Measurements from ENCODE around the gene SBK3.

SBK3 gene

GRCh38 chr19:55554741-55555152, 9.4 kb upstream of the SBK3 start:
- Mint-ChIP-seq H3K27me3 (ENCODE audit: low read depth) (no peaks in the 10 kb centered on the region), H3K27ac (no peak overlapping the region), H3K36me3 (ENCODE audit: low read depth) (no peaks in the 10 kb centered on the region), H3K4me1 (ENCODE audit: low read depth) (no peaks in the 10 kb centered on the region), H3K4me3 (no peak overlapping the region), H3K9me3 (no peaks in the 10 kb centered on the region)
- DNase-seq (ENCODE audit: low spot score): no peak

GRCh38 chr19:55554302-55554701, 9.0 kb upstream of the SBK3 start:
- Mint-ChIP-seq H3K27ac (no peak overlapping the region), H3K4me3 (no peak overlapping the region), H3K27me3 (ENCODE audit: low read depth) (no peaks in the 10 kb centered on the region)

GRCh38 chr19:55553217-55554182, 8.2 kb upstream of the SBK3 start:
- Mint-ChIP-seq H3K4me3 (no peak overlapping the region), H3K36me3 (ENCODE audit: low read depth) (no peaks in the 10 kb centered on the region), H3K4me1 (ENCODE audit: low read depth) (no peaks in the 10 kb centered on the region), H3K9me3 (no peaks in the 10 kb centered on the region), H3K27me3 (ENCODE audit: low read depth) (no peaks in the 10 kb centered on the region), H3K27ac (no peak overlapping the region)
- DNase-seq (ENCODE audit: low spot score): no peak

More at GRCh38 chr19:55554302-55554701, 9.0 kb upstream of the SBK3 start:
- no peaks in the 10 kb centered on the region for H3K4me1 Mint-ChIP-seq (ENCODE audit: low read depth)
- H3K9me3 Mint-ChIP-seq: no peaks in the 10 kb centered on the region
- DNase-seq (ENCODE audit: low spot score): no peak
- H3K36me3 Mint-ChIP-seq (ENCODE audit: low read depth): no peaks in the 10 kb centered on the region

- no peak overlapping the region for H3K4me3 Mint-ChIP-seq
- H3K27ac Mint-ChIP-seq: no peak overlapping the region
- no peaks in the 10 kb centered on the region for H3K4me1 Mint-ChIP-seq (ENCODE audit: low read depth)
- H3K9me3 Mint-ChIP-seq: no peaks in the 10 kb centered on the region
- H3K36me3 Mint-ChIP-seq (ENCODE audit: low read depth): no peaks in the 10 kb centered on the region
- no peak for DNase-seq (ENCODE audit: low spot score)
- H3K27me3 Mint-ChIP-seq (ENCODE audit: low read depth): peaks cover 1% of the 10 kb centered on the region
Measured at GRCh38 chr19:55552620-55553019, 7.3 kb upstream of the SBK3 start.

GRCh38 chr19:55552206-55552605, 6.9 kb upstream of the SBK3 start:
- Mint-ChIP-seq H3K9me3 (no peaks in the 10 kb centered on the region), H3K36me3 (ENCODE audit: low read depth) (no peaks in the 10 kb centered on the region), H3K27ac (no peak overlapping the region), H3K27me3 (ENCODE audit: low read depth) (peaks cover 5% of the 10 kb centered on the region), H3K4me3 (no peak overlapping the region), H3K4me1 (ENCODE audit: low read depth) (no peaks in the 10 kb centered on the region)
- no peak for DNase-seq (ENCODE audit: low spot score)

GRCh38 chr19:55550321-55550650, 4.9 kb upstream of the SBK3 start:
- no peak for DNase-seq (ENCODE audit: low spot score)
- peaks cover 5% of the 10 kb centered on the region for H3K27me3 Mint-ChIP-seq (ENCODE audit: low read depth)
- H3K27ac Mint-ChIP-seq: no peak overlapping the region
- H3K36me3 Mint-ChIP-seq (ENCODE audit: low read depth): no peaks in the 10 kb centered on the region
- no peaks in the 10 kb centered on the region for H3K4me1 Mint-ChIP-seq (ENCODE audit: low read depth)
- H3K9me3 Mint-ChIP-seq: no peaks in the 10 kb centered on the region
- H3K4me3 Mint-ChIP-seq: no peak overlapping the region

- Mint-ChIP-seq H3K27ac (no peak overlapping the region), H3K27me3 (ENCODE audit: low read depth) (peaks cover 5% of the 10 kb centered on the region), H3K9me3 (no peaks in the 10 kb centered on the region), H3K4me3 (no peak overlapping the region), H3K36me3 (ENCODE audit: low read depth) (no peaks in the 10 kb centered on the region), H3K4me1 (ENCODE audit: low read depth) (no peaks in the 10 kb centered on the region)
- no peak for DNase-seq (ENCODE audit: low spot score)
Measured at GRCh38 chr19:55549500-55550320, 4.4 kb upstream of the SBK3 start.

GRCh38 chr19:55546822-55547614, 1.7 kb upstream of the SBK3 start:
- no peaks in the 10 kb centered on the region for H3K36me3 Mint-ChIP-seq (ENCODE audit: low read depth)
- H3K27ac Mint-ChIP-seq: no peak overlapping the region
- H3K4me3 Mint-ChIP-seq: no peak overlapping the region
- no peak for DNase-seq (ENCODE audit: low spot score)
- peaks cover 5% of the 10 kb centered on the region for H3K27me3 Mint-ChIP-seq (ENCODE audit: low read depth)
- H3K4me1 Mint-ChIP-seq (ENCODE audit: low read depth): no peaks in the 10 kb centered on the region
- H3K9me3 Mint-ChIP-seq: no peaks in the 10 kb centered on the region

GRCh38 chr19:55546011-55546410, 668 bp upstream of the SBK3 start:
- Mint-ChIP-seq H3K4me3 (no peak overlapping the region), H3K4me1 (ENCODE audit: low read depth) (no peaks in the 10 kb centered on the region), H3K36me3 (ENCODE audit: low read depth) (no peaks in the 10 kb centered on the region), H3K27me3 (ENCODE audit: low read depth) (peaks cover 5% of the 10 kb centered on the region), H3K9me3 (no peaks in the 10 kb centered on the region), H3K27ac (no peak overlapping the region)
- DNase-seq (ENCODE audit: low spot score): no peak

- no peak overlapping the region for H3K27ac Mint-ChIP-seq
Measured at GRCh38 chr19:55544776-55545439, 435 bp downstream of the SBK3 start.

GRCh38 chr19:55544014-55544413, 1.3 kb downstream of the SBK3 start:
- H3K4me1 Mint-ChIP-seq (ENCODE audit: low read depth): no peaks in the 10 kb centered on the region
- H3K27me3 Mint-ChIP-seq (ENCODE audit: low read depth): peaks cover 5% of the 10 kb centered on the region
- DNase-seq (ENCODE audit: low spot score): no peak
- no peak overlapping the region for H3K4me3 Mint-ChIP-seq
- H3K36me3 Mint-ChIP-seq (ENCODE audit: low read depth): no peaks in the 10 kb centered on the region
- H3K27ac Mint-ChIP-seq: no peak overlapping the region
- no peaks in the 10 kb centered on the region for H3K9me3 Mint-ChIP-seq

More at GRCh38 chr19:55544776-55545439, 435 bp downstream of the SBK3 start:
- Mint-ChIP-seq H3K9me3 (no peaks in the 10 kb centered on the region), H3K27me3 (ENCODE audit: low read depth) (peaks cover 5% of the 10 kb centered on the region), H3K36me3 (ENCODE audit: low read depth) (no peaks in the 10 kb centered on the region), H3K4me1 (ENCODE audit: low read depth) (no peaks in the 10 kb centered on the region), H3K4me3 (no peak overlapping the region)
- no peak for DNase-seq (ENCODE audit: low spot score)

- no peak for DNase-seq (ENCODE audit: low spot score)
- Mint-ChIP-seq H3K27me3 (ENCODE audit: low read depth) (peaks cover 5% of the 10 kb centered on the region), H3K9me3 (no peaks in the 10 kb centered on the region), H3K4me1 (ENCODE audit: low read depth) (no peaks in the 10 kb centered on the region), H3K27ac (no peak overlapping the region), H3K36me3 (ENCODE audit: low read depth) (no peaks in the 10 kb centered on the region), H3K4me3 (no peak overlapping the region)
Measured at GRCh38 chr19:55543567-55543966, 1.8 kb downstream of the SBK3 start.

GRCh38 chr19:55542292-55542855, 3.0 kb downstream of the SBK3 start:
- Mint-ChIP-seq H3K27me3 (ENCODE audit: low read depth) (peaks cover 1% of the 10 kb centered on the region), H3K9me3 (no peaks in the 10 kb centered on the region), H3K27ac (no peak overlapping the region), H3K36me3 (ENCODE audit: low read depth) (no peaks in the 10 kb centered on the region), H3K4me1 (ENCODE audit: low read depth) (no peaks in the 10 kb centered on the region), H3K4me3 (no peak overlapping the region)
- DNase-seq (ENCODE audit: low spot score): no peak

Measured in T-helper 2 cell treated with Interferon-gamma antibody and Interleukin-4, amounts not matched to agents 5 μg/mL and 100 μg/mL, for 36 hours (primary cell).